Dendritic cell treated with granulocyte-macrophage colony-stimulating factor and Interleukin-4, amounts not matched to agents 40 ng/mL and 50 ng/mL, for 4 days (primary cell): ENCODE data around the gene TOR4A.

Experiments used
- H3K27ac Mint-ChIP-seq: one replicate; pipeline ENCODE4 v1.8.0; 2022; ENCODE audit warnings: mild to moderate bottlenecking, mixed read lengths
- H3K27me3 Mint-ChIP-seq: one replicate; pipeline ENCODE4 v1.8.0; 2022; ENCODE audit warnings: mild to moderate bottlenecking, mixed read lengths
- H3K36me3 Mint-ChIP-seq: one replicate; pipeline ENCODE4 v1.8.0; 2022; ENCODE audit warnings: low read depth, mixed read lengths
- H3K4me1 Mint-ChIP-seq: one replicate; pipeline ENCODE4 v1.8.0; 2022; ENCODE audit warnings: low read depth, mixed read lengths
- H3K4me3 Mint-ChIP-seq: one replicate; pipeline ENCODE4 v1.8.0; 2022; ENCODE audit warnings: mild to moderate bottlenecking, moderate library complexity, mixed read lengths
- H3K9me3 Mint-ChIP-seq: one replicate; pipeline ENCODE4 v1.8.0; 2022; ENCODE audit warnings: mixed read lengths
- intact Hi-C: fragments of 100-400 bp; cut with micrococcal nuclease; formaldehyde crosslinking; loops from one replicate; pipeline ENCODE4 v1.15.0; 2022

Gene TOR4A

GRCh38 chr9:137312852-137313325 lies 35.4 kb downstream of the TOR4A start:
- no peak overlapping the region for H3K4me3 Mint-ChIP-seq
- H3K27me3 Mint-ChIP-seq: peaks cover 54% of the 10 kb centered on the region
- H3K27ac Mint-ChIP-seq: no peak overlapping the region
- H3K9me3 Mint-ChIP-seq: no peaks in the 10 kb centered on the region
- H3K4me1 Mint-ChIP-seq: peaks cover 13% of the 10 kb centered on the region
- intact Hi-C loops: no loop called here
- H3K36me3 Mint-ChIP-seq: no peaks in the 10 kb centered on the region

GRCh38 chr9:137313326-137313936 lies 35.9 kb downstream of the TOR4A start:
- peaks cover 50% of the 10 kb centered on the region for H3K27me3 Mint-ChIP-seq
- H3K36me3 Mint-ChIP-seq: no peaks in the 10 kb centered on the region
- no peaks in the 10 kb centered on the region for H3K9me3 Mint-ChIP-seq
- peaks cover 7% of the 10 kb centered on the region for H3K4me1 Mint-ChIP-seq
- H3K27ac Mint-ChIP-seq: no peak overlapping the region
- intact Hi-C loops: no loop called here
- H3K4me3 Mint-ChIP-seq: no peak overlapping the region

DNA sequence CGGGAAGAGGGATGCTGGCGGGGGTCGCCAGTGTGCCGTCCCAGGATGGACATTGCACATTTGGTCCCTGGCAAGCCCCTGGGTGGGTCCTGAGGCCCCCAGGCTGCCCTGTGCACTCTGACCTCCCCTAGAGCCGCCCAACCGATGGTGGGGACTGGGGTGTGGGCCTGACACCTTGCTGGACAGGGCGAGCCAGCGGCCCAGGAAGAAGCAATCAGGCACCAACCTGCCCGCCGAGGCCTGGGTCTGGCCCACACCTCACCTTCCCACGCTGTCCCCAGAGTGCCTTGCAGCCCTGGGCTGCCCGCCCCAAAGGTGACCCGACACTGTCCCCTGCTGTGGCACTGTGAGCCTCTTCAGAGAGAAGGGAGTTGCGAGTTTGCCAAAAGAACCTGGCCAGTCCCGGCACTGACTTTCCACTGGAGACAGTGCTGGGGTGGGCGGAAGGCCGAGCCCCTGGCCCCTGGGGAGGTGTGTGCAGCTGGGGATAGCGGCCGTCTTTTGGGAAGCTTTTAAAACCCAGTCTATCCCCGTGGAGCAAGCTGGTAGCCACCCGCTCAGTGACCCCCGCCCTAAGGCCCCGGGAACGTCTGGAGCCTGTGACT lies 36.5 kb downstream of the TOR4A start:
- peaks cover 51% of the 10 kb centered on the region for H3K27me3 Mint-ChIP-seq
- peaks cover 7% of the 10 kb centered on the region for H3K4me1 Mint-ChIP-seq
- no peaks in the 10 kb centered on the region for H3K36me3 Mint-ChIP-seq
- no peaks in the 10 kb centered on the region for H3K9me3 Mint-ChIP-seq
- no peak overlapping the region for H3K27ac Mint-ChIP-seq
- intact Hi-C loops: no loop called here
- no peak overlapping the region for H3K4me3 Mint-ChIP-seq

GRCh38 chr9:137314561-137315560 lies 37.3 kb downstream of the TOR4A start:
- intact Hi-C loops: no loop called here
- Mint-ChIP-seq H3K4me1 (peaks cover 7% of the 10 kb centered on the region), H3K36me3 (no peaks in the 10 kb centered on the region), H3K27me3 (peaks cover 53% of the 10 kb centered on the region), H3K9me3 (no peaks in the 10 kb centered on the region), H3K27ac (no peak overlapping the region), H3K4me3 (no peak overlapping the region)

DNA sequence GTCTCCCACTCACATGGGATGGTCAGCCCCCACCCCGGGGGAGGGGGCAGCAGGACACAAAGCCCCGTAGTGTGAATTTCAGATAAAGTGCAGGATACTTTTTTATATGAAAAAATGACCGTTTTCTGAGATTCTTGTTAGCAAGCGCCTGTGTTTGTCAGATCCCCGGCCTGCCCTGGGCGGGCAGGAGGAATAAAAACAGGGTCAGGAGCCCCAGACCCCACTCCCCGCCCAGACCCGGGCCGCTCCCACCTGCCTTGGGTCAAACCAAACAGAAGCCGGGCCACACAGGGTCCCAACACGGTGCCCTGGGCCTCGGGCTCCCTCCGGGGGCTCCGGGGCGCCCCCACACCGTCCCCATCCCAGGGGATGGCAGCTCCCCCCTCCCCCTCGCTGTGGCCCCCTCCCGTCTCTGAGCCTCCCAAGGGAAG lies 38.1 kb downstream of the TOR4A start:
- H3K4me1 Mint-ChIP-seq: peaks cover 11% of the 10 kb centered on the region
- no peak overlapping the region for H3K27ac Mint-ChIP-seq
- no peaks in the 10 kb centered on the region for H3K36me3 Mint-ChIP-seq
- intact Hi-C loops: no loop called here
- H3K27me3 Mint-ChIP-seq: peaks cover 49% of the 10 kb centered on the region
- H3K4me3 Mint-ChIP-seq: no peak overlapping the region
- no peaks in the 10 kb centered on the region for H3K9me3 Mint-ChIP-seq

- H3K27ac Mint-ChIP-seq: peak overlapping the region; percentile 24
- H3K27me3 Mint-ChIP-seq: peaks cover 54% of the 10 kb centered on the region
- H3K4me3 Mint-ChIP-seq: no peak overlapping the region
- no peaks in the 10 kb centered on the region for H3K36me3 Mint-ChIP-seq
- H3K4me1 Mint-ChIP-seq: peaks cover 15% of the 10 kb centered on the region
- H3K9me3 Mint-ChIP-seq: no peaks in the 10 kb centered on the region
- intact Hi-C loops: no loop called here
Observed at GRCh38 chr9:137316012-137316981, 38.8 kb downstream of the TOR4A start.

DNA sequence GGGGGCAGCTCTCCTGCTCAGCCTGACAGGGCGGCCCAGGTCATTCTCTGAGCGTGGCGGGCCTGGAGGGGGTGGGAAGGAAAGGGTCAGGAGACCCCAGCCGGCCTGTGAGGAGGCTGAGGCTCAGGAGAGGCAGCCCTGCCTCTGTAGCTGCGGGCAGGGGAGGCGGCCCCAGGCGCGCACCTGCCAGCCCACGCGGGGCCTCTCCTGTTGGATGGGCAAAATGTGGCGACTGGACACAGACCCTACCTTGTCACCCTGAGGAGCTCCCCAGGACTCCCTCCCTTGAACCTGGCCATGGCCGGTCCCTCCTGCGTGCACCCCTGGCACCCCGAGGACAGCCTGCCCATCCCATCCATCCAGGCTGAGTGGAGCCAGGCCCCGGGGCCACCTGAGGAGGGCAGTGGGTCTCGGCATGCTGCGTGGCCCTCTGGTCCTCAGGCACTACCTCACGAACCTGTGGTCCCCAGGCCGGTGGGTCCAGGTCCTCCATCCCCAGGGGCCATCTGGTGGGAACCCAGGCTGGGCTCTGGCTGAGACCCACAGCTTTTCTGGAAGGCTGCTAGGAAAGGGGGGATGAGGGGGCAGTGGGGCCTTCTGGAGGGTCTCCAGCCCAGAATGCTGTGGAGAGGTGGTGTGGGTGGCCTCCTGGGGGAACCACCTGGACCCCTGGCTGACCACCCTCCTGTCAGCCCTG lies 39.6 kb downstream of the TOR4A start:
- H3K4me3 Mint-ChIP-seq: no peak overlapping the region
- H3K4me1 Mint-ChIP-seq: peaks cover 15% of the 10 kb centered on the region
- H3K27ac Mint-ChIP-seq: peak overlapping the region; percentile 24
- intact Hi-C loops: no loop called here
- no peaks in the 10 kb centered on the region for H3K9me3 Mint-ChIP-seq
- H3K27me3 Mint-ChIP-seq: peaks cover 57% of the 10 kb centered on the region
- H3K36me3 Mint-ChIP-seq: no peaks in the 10 kb centered on the region

DNA sequence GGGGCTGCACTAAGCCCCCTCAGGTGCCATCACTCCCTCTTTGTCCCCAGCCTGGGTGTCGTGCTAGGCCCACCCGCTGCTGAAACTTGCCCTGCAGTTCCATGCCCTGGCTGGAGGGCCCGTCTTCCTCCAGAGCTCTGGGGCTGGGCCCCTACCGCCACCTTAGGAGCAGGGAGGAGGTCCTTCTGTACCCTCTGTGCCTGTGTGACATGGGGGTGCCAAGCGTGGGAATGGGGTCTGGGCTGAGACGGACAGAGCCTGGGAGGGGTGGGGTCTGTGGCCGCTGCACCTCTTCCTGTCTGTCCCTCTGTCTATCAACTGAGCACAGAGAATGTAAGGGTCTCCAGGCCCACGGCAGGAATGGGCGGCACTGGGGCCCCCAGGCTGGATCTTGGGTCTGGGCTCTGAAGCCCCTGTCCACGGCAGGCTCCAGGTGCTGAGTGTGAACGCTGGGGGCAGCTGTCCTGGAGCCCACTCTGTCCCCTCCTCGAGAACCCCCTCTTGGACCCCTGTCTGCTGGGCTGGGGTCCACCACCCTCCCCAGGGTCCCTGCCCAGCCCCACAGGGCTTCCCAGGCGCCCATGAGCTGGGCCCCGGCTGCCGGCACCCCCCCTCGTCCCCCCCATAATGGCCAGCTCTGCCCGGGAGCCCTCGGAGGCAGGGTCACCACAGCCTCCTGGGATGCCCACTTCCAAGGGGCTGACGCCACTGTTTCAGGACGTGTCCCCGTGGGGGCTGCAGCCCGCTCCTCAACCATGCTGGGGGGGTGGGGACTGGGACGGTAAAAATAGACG lies 40.4 kb downstream of the TOR4A start:
- Mint-ChIP-seq H3K36me3 (no peaks in the 10 kb centered on the region), H3K4me1 (peaks cover 15% of the 10 kb centered on the region), H3K4me3 (no peak overlapping the region), H3K9me3 (no peaks in the 10 kb centered on the region), H3K27me3 (peaks cover 58% of the 10 kb centered on the region), H3K27ac (no peak overlapping the region)
- intact Hi-C loops: no loop called here

DNA sequence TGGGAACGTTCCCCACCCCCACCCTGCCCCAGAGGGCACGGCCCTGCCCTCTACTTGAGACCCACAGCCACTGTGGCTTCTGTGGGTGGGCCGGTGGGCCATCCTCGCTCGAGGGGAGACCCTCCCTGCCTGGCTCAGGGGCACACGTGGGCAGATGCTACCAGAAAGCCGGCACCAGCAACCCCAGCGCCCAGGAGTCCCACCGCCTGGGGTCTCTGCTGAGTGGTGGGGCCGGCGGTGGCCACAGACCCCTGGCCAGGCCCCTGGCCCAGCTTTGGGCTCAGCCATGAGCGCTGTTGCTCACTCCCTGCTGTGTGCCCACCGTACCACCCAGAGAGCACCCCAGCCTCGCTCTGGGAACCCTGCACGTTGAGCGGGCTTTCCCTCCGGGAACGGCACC lies 41.1 kb downstream of the TOR4A start:
- no peak overlapping the region for H3K27ac Mint-ChIP-seq
- peaks cover 57% of the 10 kb centered on the region for H3K27me3 Mint-ChIP-seq
- no peak overlapping the region for H3K4me3 Mint-ChIP-seq
- H3K9me3 Mint-ChIP-seq: no peaks in the 10 kb centered on the region
- H3K4me1 Mint-ChIP-seq: peaks cover 15% of the 10 kb centered on the region
- H3K36me3 Mint-ChIP-seq: no peaks in the 10 kb centered on the region
- intact Hi-C loops: no loop called here

- no peak overlapping the region for H3K4me3 Mint-ChIP-seq
Observed at GRCh38 chr9:137319011-137319738, 41.6 kb downstream of the TOR4A start.

GRCh38 chr9:137319739-137320551 lies 42.4 kb downstream of the TOR4A start:
- H3K27ac Mint-ChIP-seq: peak overlapping the region; percentile 8
- intact Hi-C loops: no loop called here
- no peak overlapping the region for H3K4me3 Mint-ChIP-seq
- no peaks in the 10 kb centered on the region for H3K36me3 Mint-ChIP-seq
- H3K27me3 Mint-ChIP-seq: peaks cover 53% of the 10 kb centered on the region
- H3K9me3 Mint-ChIP-seq: no peaks in the 10 kb centered on the region
- H3K4me1 Mint-ChIP-seq: peaks cover 15% of the 10 kb centered on the region

More at GRCh38 chr9:137319011-137319738, 41.6 kb downstream of the TOR4A start:
- no peak overlapping the region for H3K27ac Mint-ChIP-seq
- H3K4me1 Mint-ChIP-seq: peaks cover 15% of the 10 kb centered on the region
- peaks cover 55% of the 10 kb centered on the region for H3K27me3 Mint-ChIP-seq
- H3K36me3 Mint-ChIP-seq: no peaks in the 10 kb centered on the region
- H3K9me3 Mint-ChIP-seq: no peaks in the 10 kb centered on the region
- intact Hi-C loops: no loop called here
